ENCODE data around the gene ACP2.
A peak's percentile ranks its signal among the peaks of the same experiment; 100 is the strongest.

Gene ACP2, protein sequence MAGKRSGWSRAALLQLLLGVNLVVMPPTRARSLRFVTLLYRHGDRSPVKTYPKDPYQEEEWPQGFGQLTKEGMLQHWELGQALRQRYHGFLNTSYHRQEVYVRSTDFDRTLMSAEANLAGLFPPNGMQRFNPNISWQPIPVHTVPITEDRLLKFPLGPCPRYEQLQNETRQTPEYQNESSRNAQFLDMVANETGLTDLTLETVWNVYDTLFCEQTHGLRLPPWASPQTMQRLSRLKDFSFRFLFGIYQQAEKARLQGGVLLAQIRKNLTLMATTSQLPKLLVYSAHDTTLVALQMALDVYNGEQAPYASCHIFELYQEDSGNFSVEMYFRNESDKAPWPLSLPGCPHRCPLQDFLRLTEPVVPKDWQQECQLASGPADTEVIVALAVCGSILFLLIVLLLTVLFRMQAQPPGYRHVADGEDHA

DNA sequence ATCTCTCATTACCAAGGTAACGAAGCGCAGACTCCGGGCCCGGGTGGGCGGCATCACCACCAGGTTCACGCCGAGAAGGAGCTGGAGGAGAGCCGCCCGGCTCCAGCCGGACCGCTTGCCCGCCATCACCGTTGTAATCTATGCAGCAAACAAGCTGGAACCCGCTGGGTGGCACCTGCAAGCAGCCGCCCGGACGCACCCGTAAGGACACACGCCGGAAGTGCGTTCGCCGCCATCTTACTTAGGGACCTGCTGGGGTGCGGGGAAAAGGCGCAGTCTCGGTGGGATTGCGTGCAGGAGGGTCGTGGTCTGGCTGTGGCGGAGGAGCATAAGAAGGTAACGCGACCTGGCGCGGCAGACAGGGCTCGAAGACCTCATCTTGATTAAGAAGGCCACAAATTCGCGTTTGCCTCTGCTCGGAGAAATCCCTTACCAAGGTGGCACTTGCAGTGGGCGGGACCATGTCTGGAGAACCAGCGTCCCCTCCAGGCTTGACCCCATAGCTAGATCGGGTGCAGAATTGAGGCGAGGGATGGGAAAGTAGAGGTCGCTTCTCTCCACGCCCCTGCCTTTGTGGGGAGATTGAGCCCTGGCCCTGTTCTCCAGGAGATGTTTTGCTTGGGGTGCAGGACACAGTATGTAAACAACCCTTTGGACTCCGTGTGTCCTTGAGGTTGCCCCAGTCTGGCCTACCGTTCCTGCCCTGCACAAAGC, at the start of gene ACP2:
TSS of gene ACP2 (minus strand) at position 151 of the 714 bp plus-strand sequence. CDS start at position 126, 25 bp downstream.
- DNase-seq = peak; percentile 60 to 96 (median 84)

DNA sequence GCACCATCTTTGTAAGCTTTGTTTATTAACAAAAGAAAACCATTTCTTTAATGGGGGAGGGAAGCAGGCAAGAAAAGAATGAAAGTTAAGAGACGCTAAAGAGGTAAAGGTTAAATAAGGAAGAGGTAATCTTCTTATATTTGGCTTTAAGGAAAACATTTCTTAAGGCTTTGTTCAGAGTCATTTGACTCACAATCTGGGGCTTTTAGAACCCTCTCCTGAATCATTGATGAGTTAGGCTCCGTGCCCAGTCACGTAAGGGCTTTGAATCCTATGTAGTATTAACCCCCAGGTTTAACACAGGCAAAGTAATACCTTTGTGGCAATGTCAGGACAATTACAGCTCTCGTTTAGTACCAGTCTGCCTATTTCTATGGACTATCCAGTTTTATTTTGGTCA, 47.4 kb upstream of the ACP2 start:
- DNase-seq = no peak

DNA sequence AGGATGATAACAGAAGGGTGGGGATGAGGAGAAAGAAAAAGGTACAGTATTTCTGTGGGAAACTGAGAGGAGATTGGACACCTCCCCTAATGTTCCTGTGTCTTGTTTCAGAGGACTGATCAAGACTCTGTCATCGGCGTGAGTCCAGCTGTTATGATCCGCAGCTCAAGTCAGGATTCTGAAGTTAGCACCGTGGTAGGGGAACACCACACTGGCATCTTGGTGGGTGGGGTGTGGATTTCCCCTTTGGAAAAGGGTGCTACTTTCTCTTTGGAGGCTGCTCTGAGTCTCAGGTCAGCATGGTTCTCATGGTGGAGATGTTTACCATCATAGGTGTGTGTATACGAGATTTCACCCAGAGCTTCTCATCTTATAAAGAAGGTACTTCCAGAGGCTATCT, 46.8 kb upstream of the ACP2 start:
- DNase-seq = no peak

DNA sequence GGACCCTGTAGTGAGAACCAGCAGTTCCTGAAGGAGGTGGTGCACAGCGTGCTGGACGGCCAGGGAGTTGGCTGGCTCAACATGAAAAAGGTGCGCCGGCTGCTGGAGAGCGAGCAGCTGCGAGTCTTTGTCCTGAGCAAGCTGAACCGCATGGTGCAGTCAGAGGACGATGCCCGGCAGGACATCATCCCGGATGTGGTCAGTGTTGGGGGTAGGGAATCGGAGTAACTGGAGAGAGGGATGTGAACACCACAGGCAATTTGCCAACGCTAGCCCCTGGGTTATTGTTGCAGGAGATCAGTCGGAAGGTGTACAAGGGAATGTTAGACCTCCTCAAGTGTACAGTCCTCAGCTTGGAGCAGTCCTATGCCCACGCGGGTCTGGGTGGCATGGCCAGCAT, 41.2 kb upstream of the ACP2 start:
- no peak for DNase-seq

DNA sequence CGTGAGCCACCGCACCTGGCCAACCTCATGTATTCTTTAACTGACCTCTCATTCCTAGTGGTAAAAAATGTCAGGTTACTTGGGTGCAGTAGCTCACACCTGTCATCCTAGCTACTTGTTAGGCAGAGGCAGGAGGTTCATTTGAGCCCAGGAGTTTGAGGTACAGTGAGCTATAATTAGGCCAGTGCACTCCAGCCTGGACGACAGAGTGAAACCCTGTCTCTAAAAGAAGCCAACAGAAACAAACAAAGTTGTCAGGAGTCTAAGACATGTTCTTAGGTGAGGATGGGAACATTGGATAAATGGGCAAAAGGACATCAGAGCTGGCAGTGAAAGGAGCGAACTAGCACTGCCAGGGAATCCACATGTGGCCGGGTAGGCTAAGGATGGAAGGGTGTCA, 39.5 kb upstream of the ACP2 start:
- no peak for DNase-seq

DNA sequence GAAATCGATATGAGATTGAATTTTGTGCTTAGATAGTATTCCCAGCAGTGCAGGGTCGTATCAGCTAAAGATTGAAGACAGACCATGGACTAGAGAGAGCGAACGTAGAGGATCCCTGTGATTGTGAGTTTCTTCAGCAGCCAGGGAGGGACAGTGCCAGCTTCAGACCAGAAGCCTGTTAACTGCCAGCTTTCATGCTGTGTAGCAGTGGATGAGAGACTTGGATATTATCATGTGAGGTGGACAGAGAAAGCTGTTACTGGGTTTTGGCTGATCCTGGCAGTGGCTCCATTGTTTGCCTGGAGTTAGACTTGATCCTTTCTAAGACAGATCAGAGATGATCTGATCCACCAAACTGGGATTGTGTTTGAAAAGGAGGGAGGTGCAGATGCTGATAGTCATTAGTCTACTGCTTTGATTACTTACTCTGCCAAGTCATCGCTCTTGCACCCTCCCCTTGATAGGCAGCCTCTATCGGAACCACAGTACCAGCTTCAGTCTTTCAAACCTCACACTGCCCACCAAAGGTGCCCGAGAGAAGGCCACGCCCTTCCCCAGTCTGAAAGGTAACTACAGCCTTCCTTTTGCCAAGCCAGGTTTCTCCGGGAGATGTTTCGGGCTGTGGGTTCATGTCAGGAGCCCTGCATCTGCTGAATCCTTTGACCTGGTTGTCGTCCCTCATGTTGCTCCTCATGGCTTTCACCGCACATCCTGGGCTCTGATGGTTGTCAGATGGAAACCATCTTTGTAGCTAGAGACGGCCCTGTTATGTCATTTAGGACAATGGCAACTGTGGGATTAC, 37.6 kb upstream of the ACP2 start:
- DNase-seq = no peak

DNA sequence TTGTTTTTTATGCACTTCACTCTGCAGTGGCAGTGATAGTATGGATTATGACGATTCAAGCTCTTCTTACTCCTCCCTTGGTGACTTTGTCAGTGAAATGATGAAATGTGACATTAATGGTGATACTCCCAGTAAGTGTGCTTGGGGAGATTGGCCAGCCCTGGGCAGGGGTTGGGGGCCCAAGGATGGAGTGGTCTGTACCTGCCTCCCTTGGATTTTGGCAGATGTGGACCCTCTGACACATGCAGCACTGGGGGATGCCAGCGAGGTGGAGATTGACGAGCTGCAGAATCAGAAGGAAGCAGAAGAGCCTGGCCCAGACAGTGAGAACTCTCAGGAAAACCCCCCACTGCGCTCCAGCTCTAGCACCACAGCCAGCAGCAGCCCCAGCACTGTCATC, 35.5 kb upstream of the ACP2 start:
- DNase-seq = no peak

DNA sequence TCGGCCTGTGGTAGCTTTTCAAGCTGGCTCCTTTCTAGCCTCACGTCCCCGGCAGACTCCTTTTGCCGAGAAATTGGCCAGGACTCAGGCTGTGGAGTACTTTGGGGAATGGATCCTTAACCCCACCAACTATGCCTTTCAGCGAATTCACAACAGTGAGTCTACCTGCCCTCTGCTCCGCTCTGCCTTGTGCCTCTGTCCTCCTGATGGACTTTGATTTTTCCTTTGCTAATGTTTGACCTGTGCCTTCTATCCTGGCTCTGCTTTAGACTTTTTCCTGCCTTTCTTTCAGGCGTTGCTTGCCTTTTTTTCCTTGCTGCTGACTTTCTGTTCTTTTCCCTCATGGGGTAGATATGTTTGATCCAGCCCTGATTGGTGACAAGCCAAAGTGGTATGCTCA, 33.8 kb upstream of the ACP2 start:
- no peak for DNase-seq

DNA sequence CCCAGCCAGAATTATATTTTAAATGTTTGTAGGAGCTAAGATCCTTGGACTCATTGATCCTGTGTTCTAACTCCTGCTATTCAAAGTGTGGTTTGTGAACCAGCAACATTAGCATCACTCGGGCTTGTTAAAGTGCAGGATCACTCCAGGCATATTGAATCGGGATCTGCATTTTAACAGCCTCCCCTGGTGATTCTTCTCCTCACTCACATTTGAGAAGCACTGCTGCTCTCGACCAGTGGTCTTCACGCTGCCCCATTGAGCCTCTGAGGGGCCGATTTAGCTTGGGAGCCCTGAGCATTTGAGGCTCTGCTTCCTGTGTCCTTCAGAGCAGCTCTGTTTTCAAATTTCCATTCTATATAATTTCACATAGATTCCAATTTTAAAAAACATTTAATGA, 32.2 kb upstream of the ACP2 start:
- no peak for DNase-seq

DNA sequence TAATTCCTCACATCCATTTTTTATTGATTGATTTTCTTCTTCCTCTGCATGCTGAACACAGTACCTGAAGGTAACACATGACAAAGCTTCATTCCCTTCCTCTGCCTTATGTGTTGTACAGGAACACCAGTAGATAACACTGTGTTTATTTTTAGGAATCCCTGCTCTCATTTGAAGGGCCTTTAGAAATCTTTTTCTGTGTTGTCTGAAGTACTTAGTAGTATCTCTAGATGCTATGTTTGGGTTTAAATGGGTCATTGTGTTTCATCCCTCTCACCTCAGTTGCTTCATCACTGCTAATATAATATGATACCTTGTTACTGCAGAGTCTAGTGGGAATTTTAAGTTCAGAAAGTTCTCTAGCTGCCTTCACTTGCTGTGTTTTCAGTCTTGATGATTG, 31.5 kb upstream of the ACP2 start:
- DNase-seq = no peak

DNA sequence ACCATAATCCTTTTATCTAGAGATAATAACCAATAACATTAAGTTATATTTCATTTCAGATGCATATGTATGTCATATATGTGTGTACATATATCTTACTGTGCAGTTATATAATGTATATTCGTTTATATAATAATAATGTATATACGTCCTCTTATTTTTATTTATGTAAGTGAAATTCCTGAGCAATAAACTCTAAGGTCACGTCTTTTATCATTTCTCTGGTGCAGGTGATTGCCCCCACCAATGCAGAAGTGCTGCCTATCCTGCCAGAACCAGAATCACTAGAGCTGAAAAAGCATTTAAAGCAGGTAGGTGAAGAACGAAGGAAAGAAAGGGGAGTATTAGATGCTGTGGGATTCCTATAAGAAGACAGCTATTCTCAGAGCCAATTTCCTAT, 30.2 kb upstream of the ACP2 start:
- no peak for DNase-seq

DNA sequence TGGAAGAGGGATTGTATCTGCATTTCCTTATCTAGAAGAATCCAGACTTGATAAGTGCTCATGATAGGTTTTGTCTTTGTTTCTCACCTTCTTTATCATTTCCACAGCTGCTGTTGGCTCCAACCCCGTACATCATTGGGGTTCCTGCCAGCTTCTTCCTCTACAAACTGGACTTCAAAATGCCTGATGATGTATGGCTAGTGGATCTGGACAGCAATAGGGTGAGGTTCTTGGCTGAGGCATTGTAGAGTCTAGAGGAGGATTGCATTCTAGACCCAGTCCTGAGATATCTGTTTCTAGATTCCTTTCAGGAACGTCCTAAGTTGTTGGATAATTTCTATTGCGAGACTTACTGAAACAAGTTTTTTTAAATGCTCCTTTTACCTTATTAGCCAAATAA, 29.4 kb upstream of the ACP2 start:
- no peak for DNase-seq

DNA sequence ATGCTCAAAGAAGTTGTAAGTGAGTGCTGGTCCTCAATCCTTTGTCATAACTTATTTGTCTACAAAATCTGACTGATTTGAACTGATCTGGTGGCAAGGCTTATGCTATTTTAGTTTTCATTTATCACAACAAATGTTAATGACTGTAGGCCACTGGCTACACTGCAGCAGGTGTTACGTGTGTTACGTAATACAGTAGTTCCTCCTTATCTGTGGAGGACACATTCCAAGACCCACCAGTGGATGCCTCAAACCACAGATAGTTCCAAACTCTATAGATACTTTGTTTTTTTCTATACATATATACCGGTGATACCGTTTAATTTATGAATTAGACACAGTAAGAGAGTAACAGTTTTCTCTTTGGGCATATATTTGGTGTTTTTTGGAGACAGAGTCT, 28.3 kb upstream of the ACP2 start:
- DNase-seq = no peak

DNA sequence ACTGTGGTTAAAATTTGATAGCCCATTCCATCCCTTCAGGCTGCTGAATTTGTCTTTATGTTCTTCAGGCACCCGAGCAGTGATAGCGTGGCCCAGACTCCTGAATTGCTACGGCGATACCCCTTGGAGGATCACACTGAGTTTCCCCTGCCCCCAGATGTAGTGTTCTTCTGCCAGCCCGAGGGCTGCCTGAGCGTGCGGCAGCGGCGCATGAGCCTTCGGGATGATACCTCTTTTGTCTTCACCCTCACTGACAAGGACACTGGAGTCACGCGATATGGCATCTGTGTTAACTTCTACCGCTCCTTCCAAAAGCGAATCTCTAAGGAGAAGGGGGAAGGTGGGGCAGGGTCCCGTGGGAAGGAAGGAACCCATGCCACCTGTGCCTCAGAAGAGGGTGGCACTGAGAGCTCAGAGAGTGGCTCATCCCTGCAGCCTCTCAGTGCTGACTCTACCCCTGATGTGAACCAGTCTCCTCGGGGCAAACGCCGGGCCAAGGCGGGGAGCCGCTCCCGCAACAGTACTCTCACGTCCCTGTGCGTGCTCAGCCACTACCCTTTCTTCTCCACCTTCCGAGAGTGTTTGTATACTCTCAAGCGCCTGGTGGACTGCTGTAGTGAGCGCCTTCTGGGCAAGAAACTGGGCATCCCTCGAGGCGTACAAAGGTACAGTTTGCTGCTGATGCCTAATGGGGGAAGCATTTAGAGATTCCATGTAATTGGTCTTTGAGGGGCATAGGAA, 26.1 kb upstream of the ACP2 start:
- no peak for DNase-seq

DNA sequence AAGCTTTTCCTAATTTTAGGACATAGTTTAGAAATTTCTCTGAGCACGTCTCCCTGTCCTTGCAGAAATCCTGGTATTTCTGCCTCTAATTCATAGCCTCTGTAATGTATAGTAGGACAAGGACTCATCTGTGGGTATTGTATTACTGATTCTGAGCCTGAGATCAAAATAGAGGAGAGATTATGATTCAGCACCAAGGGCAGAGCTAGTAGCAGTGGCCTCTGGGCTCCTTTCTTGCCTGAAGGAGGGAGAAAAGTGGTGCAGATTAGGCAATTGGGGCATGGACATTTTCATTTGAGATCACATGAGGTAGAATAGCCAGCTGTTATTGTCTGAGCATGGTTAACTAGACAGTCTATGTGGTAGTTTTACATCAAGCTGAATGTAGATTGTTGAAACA, 24.1 kb upstream of the ACP2 start:
- no peak for DNase-seq

DNA sequence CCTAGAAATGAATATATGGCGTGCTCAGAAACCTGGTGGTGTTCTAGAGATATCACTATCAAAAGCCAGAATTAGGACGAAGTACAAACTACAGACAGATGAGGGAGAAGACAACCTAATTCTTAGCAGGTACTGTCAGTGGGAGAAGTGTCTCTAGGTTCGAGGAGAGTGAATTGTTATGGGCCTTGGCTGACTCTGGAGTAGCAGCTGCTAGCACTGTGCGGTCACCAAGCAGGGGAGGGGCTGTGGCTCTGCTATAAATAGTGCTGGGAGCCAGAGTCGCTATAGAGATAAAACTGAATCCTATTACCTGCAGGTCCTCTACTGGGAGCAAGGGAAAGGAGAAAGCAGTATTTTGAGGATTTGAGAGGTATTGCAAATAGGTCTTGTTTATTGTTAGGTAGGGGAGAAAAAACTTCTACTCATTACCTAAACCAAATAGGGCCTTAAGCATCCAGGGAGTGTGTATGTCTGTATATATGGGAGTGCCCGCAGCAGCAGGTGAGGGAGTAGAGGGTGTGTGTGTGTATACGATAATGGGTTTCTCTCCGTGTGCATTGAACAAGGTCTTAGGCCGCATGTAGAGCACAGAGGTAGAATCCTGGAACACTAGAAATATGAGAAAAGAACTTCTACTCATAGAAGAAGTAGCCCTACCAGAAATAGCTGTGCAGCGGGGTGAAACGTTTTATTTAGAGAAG, 23.5 kb upstream of the ACP2 start:
- peak in 16 of 51 donors; percentile 1 to 36 (median 16) for DNase-seq

DNA sequence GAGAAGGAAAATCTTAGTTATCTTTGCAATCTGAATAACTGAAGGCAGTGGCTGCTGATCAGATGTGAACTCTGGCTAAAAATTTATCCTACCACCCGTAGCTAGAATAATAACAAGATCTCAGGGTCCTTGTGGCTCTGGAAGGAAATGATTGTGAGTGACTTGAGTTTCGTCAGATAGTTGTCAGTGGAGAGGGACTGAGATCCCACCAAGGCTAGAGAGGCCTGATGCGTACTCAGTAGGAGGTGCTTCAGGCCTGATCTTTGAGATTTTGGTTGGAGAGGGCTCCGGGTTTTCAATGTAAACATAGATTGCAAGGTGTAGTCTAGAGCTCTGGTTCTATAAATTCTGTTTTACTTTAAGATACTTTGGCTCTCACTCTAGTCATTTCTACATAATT, 22.7 kb upstream of the ACP2 start:
- peak in 1 of 51 donors; percentile 42 for DNase-seq

DNA sequence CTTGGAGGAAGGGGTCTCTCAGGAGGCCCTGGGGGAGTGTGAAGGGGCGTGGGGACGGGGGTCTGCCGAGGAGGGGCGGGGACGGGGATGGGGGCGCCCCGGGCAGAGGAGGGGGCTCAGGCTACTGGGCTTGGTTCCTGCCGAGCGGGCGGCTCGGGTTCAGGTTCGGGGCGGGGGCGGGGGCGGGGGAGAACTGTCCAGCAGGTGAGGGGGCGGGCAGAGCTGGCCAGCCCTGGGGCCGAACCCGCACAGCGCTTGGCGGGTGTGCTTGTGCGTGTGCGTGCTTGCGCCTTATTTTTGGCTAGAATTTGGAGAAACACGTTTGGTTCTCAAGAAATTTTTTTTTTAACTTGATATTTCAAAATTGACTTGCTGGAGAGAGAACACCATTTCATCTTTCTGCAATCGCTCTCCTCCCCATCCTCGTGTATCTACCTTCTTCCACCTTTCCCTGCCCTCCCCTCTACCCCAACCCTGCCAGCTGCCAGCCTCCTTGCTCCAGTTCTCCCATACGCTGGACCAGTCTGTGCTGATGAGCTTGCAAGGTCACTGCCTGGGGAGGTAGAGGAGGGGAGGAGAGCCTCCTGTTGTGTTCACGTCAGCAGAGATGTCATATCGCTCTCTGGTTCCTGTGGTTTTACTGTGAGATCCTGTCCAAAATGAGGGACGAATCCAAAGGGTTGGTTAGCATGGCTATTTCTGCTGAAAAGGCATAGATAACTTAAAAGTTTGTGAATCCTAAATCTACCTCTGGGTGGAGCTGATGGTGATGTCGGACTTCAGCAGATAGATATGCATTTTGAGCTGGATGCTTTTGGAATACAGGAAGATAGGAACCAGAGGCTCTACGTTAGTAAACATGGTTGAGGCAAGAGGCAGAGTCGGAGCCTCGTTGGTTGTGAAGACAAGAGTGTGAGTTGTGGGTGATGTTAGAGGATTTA, 22.0 kb upstream of the ACP2 start:
- DNase-seq = peak in 16 of 51 donors; percentile 6 to 54 (median 23)

DNA sequence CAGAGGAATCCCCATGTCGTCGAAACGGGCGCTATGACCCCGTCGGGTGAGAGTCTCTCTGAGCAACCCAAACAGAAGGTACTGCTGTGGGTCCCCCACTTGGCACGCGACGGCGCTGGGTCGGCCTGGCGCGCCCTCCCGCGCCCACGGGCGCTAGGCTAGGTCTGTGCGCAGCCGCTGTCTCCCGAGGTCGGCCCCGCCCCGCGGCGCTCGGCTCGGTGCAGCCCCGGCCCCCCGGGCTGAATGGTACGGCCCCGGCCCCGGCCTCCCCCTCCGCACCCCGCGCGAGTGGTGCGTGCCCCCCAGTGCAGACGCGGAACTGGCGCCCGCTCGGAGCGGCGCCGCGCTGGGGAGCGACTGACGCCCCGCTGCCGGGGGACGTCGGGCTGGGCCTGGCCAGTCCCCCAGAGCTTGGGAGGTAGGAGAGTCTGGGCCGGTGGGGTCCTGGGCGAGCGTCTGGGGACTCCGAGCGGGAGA, 21.3 kb upstream of the ACP2 start, which contains the start of gene MADD:
TSS of gene MADD (plus strand) at position 305 of the 477 bp plus-strand sequence.
- DNase-seq = peak in 48 of 51 donors; percentile 43 to 96 (median 85)
